OCI-LY1 (cell line): ENCODE measurements around the gene EIF5A.

Experiments used
- H2AFZ ChIP-seq: fragments of 200-600 bp; sonication (generic), shearing (Covaris generic); 2 replicates; pipeline ENCODE4 v1.6.0; 2014; ENCODE audit warnings: antibody characterized with exemption, mild to moderate bottlenecking, low read length
- H3F3A ChIP-seq: fragments of 200-600 bp; sonication (generic), shearing (Covaris generic); 2 replicates; pipeline ENCODE4 v1.6.0; 2014; ENCODE audit warnings: mild to moderate bottlenecking, antibody characterized with exemption, low read length, moderate library complexity; ENCODE audit not compliant: insufficient read depth
- H3K27ac ChIP-seq: fragments of 200-600 bp; sonication (generic); 2 replicates; pipeline ENCODE4 v1.5.1; 2014; ENCODE audit warnings: low read length, mixed run types, mild to moderate bottlenecking, low read depth; ENCODE audit not compliant: poor library complexity, severe bottlenecking
- H3K27me3 ChIP-seq: fragments of 200-600 bp; sonication (generic); 2 replicates; pipeline ENCODE4 v1.6.0; 2014; ENCODE audit warnings: antibody characterized with exemption, mild to moderate bottlenecking, low read length, moderate library complexity; ENCODE audit not compliant: insufficient read depth
- H3K36me3 ChIP-seq: fragments of 200-600 bp; sonication (generic); 2 replicates; pipeline ENCODE4 v1.6.1; 2014; ENCODE audit warnings: mild to moderate bottlenecking, antibody characterized with exemption, low read length, moderate library complexity, mixed read lengths; ENCODE audit not compliant: insufficient read depth
- H3K4me1 ChIP-seq: fragments of 200-600 bp; sonication (generic); 2 replicates; pipeline ENCODE4 v1.5.1; 2014; ENCODE audit warnings: mild to moderate bottlenecking, low read length, moderate library complexity; ENCODE audit not compliant: insufficient read depth, severe bottlenecking
- H3K4me2 ChIP-seq: fragments of 200-600 bp; sonication (generic), shearing (Covaris generic); 2 replicates; pipeline ENCODE4 v1.6.1; 2014; ENCODE audit warnings: low read length
- H3K4me3 ChIP-seq: fragments of 200-600 bp; sonication (generic); 2 replicates; pipeline ENCODE4 v1.5.1; 2014; ENCODE audit warnings: low read length, low read depth, mild to moderate bottlenecking, mixed read lengths; ENCODE audit not compliant: poor library complexity, severe bottlenecking
- H3K79me2 ChIP-seq: fragments of 200-600 bp; shearing (Covaris generic); 2 replicates; pipeline ENCODE4 v1.6.1; 2016; ENCODE audit warnings: mixed run types, low read length, mixed read lengths; ENCODE audit not compliant: insufficient read depth
- H3K9ac ChIP-seq: fragments of 200-600 bp; sonication (generic), shearing (Covaris generic); 2 replicates; pipeline ENCODE4 v1.6.1; 2014; ENCODE audit warnings: mild to moderate bottlenecking, low read length, mixed read lengths
- H3K9me2 ChIP-seq: fragments of 200-600 bp; sonication (generic), shearing (Covaris generic); 2 replicates; pipeline ENCODE4 v1.6.1; 2014; ENCODE audit warnings: low read depth, mild to moderate bottlenecking, low read length, mixed read lengths
- H3K9me3 ChIP-seq: fragments of 200-600 bp; shearing (Covaris generic); 2 replicates; pipeline ENCODE4 v1.6.1; 2014; ENCODE audit warnings: low read length, mixed read lengths
- H4K20me1 ChIP-seq: fragments of 200-600 bp; sonication (generic), shearing (Covaris generic); 2 replicates; pipeline ENCODE4 v1.6.0; 2016; ENCODE audit warnings: mild to moderate bottlenecking, low read length; ENCODE audit not compliant: insufficient read depth
- CTCF ChIP-seq: fragments of 200-600 bp; sonication (generic), shearing (Covaris generic); IDR thresholded peaks from 2 replicates; pipeline ENCODE4 v1.5.1; 2017; ENCODE audit warnings: mild to moderate bottlenecking, antibody characterized with exemption, low read length, moderate library complexity, mixed read lengths
- EZH2 ChIP-seq: fragments of 200-600 bp; sonication (generic), shearing (Covaris generic); IDR thresholded peaks from 2 replicates; pipeline ENCODE4 v1.8.0; 2017; ENCODE audit warnings: borderline replicate concordance, mixed run types, mild to moderate bottlenecking, antibody characterized with exemption, low read length, moderate library complexity, mixed read lengths

EIF5A gene

GRCh38 chr17:7361906-7362305 lies 54.5 kb downstream of the EIF5A start:
- Histone ChIP-seq H3K27me3 (peaks cover 10% of the 10 kb centered on the region; the same call in 1 of the 2 replicates), H3K4me2 (no peak overlapping the region), H3K9me3 (no peaks in the 10 kb centered on the region), H3K9me2 (no peaks in the 10 kb centered on the region), H2AFZ (no peak overlapping the region), H3K79me2 (no peaks in the 10 kb centered on the region), H3K4me1 (no peaks in the 10 kb centered on the region), H3F3A (no peaks in the 10 kb centered on the region), H3K36me3 (no peaks in the 10 kb centered on the region), H3K4me3 (no peak overlapping the region), H3K9ac (no peak overlapping the region), H4K20me1 (no peaks in the 10 kb centered on the region), H3K27ac (no peak overlapping the region)
- TF ChIP-seq EZH2, result no peak
- TF ChIP-seq CTCF, result no peak
